Tongue (tissue), 2 donors: ENCODE results near the gene APEX1. TPM values are rescaled to one million over a fixed set of nuclear protein-coding genes. Genes with fewer than 3 reads are reported as not detected.
A peak's percentile ranks its signal among the peaks of the same experiment; 100 is the strongest.
"Not testable (repeated sequence)": the region's sequence is repeated elsewhere in the genome, so short reads cannot be mapped to it uniquely, and the experiment has no call there.

Experiments
- DNase-seq: peaks from one replicate; pipeline ENCODE4 v3.0.0-alpha.2; 2015
- total RNA-seq: library from RNA; depleted of rRNA; stranded (reverse); fragments of >200 nt; gene quantifications from one replicate; pipeline ENCODE4 v1.2.3, GENCODE V29; 2014

APEX1 gene
- total RNA-seq, 1 donor from 2014 or later: 49.1 TPM

DNA sequence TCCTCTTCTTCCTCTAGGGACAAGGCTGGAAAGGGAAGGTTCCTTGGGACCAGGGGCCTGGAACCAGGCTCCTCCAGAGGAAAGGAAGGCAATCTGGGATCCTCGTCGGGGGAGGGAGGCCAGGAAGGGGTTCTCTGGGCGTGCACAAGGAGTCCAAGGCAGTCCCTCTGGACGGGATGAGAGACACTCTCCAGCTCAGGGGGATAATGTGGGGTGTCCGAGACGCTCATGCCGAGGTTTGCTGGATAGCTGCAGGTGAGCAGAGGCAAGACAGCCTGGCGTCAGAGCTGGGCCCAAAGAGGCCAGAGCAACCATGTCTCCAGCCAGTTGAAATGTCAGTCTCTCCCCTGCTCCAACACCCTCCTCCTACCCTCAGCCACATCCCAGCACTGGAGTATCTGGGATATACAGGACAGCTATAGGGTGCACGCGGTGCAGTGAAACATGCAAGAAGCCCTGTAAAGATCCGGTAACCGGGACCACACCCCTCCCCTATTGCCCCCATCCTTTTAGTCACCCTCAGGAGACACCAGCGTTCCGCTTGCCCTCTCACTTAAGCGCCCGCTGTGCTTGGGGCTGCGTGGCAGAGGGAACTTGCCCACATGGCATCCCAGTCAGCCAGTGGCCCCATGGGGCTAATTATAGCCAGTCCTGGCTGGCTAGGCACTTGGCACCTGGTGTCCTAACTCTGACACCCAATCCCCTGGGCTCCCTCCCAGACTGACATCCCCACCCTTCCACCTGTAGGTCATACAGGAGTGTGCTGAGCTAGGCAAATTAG is 19.3 kb upstream of the APEX1 start, which contains the start of gene KLHL33:
TSS of gene KLHL33 (minus strand) at position 585 of the 781 bp plus-strand sequence. CDS start at position 230, 355 bp downstream.
- DNase-seq: no peak

DNA sequence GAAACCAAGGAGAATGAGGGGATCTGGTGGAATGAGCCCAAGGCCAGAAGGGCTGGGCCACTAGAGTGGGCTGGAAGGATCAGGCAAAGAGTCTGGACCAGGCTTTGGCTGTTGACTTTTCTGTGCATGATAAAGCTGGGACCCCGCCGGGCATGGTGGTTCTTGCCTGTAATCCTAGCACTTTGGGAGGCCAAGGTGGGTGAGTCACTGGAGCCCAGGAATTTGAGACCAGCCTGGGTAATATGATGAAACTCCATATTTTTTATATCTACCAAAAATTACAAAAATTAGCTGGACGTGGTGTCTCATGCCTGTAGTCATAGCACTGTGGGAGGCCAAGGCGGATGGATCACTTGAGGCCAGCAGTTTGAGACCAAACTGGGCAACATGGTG is 18.7 kb upstream of the APEX1 start:
- no peak for DNase-seq

DNA sequence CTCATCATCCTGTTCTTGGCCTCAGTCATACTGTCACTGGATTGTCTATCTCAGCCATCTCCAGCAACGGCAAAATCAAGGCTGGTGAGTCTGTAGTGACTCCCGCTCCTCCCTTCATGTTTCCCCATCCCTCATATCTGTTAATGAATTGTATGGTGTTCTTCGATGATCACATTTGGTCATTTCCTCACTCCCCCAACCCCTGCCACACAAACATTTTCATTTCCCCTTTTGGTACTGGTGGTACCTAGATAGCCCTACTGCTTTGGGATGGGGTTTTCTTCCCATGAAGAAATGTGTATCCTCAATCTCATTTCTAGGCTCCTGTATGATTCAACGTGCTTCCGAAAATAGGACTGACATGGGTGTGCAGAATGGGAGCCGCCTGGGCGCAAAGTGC is 16.4 kb upstream of the APEX1 start:
- DNase-seq: no peak

DNA sequence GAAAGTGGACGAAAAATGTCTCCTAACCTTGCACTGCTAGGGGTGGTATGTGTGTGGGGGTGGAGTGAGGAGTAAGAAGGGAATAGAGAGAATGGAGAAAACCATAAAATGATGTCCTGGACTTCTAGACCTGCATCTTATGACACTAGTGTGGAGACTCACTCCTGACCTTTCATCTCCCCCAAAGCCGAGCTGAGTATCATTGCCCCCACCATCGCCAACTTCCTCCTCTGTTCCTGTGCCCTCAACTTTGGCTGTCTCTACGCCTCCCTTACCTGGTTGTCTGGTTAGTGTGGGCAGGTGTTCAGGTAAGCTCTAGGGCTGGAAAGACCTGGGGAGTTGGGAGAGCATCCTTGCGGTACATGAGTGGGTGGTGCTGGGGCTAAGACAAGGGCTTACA is 14.6 kb upstream of the APEX1 start:
- no peak for DNase-seq

DNA sequence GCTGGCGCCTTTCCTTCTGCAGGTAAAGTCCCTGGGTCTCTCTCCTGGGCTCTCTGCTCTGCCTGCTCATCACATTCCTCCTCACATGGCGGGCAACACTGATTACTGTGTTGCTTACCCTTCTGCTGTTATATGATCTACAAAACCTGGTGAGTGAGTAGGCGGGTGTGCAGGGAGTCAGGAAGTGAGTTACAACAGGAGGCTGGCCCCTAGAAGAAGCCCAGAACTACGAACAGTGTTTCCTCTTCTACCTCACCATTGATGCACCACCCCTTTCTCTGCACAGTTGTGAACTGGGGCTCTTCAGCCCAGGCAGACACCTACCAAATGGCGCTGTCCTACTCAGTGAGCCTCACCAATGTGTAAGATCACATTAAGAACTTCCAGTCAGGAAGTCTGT is 14.1 kb upstream of the APEX1 start:
- no peak for DNase-seq

DNA sequence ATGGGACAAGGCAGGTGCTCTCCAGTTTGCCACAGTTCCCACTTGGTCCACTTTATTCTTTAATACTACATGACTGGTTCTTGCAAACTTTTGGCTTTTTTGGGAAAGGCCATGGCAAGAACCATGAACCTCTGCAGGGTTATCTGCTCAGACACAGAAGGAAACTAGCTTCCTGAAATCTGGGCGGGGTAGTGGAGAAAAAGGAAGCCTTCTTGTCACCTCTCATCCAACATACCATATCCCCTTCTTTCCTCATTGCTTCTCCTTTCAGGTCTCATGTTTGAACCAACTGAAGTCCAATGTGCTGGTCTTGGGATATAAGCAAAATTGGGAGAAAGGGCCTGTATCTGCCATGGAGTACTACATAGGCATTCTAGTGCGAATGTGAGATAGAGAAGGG is 13.6 kb upstream of the APEX1 start:
- no peak for DNase-seq

DNA sequence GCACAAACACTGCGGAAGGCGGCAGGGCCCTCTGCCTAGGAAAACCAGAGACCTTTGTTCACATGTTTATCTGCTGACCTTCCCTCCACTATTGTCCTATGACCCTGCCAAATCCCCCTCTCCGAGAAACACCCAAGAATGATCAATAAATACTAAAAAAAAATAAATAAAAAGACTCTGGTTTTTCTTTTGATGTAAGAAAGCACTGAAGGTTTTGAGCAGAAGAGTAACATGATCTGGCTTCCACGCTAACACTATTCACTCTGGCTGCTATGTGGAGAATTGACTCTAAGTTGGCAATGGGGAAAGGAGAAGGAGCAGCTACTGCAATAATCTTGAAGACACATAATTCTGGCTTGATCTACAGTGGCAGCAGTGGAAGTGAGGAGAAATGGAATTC is 11.4 kb upstream of the APEX1 start:
- not testable (repeated sequence) for DNase-seq

DNA sequence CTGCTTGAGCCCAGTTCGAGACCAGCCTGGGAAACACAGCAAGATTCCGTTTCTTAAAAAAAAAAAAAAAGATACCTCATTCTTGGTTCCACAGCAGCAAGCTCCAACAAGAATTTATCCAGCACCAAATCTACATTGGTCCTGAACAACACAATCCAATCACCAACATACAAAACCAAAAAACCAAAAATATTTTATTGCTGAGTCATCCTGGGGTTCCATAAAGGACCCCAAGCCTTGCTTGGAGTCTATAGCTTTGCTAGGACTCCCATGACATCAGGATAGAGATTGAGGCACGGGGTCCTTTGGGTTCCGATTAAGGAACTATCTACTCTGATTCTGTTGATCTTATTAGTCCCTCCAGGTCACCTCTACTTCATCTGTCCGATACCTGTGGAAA is 8.1 kb upstream of the APEX1 start:
- no peak for DNase-seq

DNA sequence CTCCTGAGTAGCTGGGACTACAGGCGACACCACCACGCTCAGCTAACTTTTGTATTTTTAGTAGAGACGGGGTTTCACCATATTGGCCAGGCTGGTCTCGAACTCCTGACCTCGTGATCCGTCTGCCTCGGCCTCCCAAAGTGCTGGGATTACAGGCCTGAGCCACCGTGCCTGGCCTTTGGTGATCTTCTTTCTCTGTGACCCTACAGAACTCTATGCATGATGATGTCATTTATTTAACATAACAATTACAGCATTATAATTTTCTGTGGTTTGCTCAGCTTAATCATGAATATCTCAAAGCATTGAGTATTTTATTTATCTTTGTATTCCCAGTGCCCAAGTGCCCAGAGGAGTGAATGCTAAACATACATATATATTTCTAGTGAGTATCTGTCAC is 2.2 kb upstream of the APEX1 start:
- DNase-seq: not testable (repeated sequence)

DNA sequence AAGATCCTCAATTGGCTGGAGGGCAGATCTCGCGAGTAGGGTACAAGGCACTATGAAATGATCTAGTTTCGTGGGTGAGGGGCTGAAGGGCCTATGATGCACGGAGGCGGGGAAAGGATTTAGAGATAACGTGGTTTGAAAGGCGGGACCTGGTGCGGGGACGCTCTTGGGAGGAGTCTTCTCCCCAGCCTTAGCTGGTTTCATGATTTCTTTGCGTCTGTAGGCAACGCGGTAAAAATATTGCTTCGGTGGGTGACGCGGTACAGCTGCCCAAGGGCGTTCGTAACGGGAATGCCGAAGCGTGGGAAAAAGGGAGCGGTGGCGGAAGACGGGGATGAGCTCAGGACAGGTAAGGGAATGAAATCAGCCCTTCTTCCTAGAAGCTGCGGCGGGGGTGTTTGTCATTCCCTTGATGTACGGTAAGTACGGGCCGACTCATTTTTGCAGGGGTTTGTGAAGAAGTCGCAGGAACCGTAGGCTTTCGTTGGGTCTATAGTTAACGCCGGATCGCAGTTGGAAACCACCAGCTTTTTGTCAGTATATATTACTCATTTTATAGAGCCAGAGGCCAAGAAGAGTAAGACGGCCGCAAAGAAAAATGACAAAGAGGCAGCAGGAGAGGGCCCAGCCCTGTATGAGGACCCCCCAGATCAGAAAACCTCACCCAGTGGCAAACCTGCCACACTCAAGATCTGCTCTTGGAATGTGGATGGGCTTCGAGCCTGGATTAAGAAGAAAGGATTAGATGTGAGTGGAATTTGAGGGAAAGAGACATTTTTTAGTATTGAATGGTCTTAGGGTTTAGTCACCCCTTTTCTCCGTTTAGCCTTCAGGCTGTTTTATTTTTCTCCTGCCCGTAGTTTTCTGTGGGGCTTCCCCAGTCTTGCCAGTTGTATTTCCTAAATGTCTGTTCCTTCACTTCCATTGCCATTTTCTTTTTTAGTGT is 602 bp downstream of the APEX1 start:
- no peak for DNase-seq

DNA sequence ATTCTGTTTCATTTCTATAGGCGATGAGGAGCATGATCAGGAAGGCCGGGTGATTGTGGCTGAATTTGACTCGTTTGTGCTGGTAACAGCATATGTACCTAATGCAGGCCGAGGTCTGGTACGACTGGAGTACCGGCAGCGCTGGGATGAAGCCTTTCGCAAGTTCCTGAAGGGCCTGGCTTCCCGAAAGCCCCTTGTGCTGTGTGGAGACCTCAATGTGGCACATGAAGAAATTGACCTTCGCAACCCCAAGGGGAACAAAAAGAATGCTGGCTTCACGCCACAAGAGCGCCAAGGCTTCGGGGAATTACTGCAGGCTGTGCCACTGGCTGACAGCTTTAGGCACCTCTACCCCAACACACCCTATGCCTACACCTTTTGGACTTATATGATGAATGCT is 1.9 kb downstream of the APEX1 start:
- DNase-seq: no peak

DNA sequence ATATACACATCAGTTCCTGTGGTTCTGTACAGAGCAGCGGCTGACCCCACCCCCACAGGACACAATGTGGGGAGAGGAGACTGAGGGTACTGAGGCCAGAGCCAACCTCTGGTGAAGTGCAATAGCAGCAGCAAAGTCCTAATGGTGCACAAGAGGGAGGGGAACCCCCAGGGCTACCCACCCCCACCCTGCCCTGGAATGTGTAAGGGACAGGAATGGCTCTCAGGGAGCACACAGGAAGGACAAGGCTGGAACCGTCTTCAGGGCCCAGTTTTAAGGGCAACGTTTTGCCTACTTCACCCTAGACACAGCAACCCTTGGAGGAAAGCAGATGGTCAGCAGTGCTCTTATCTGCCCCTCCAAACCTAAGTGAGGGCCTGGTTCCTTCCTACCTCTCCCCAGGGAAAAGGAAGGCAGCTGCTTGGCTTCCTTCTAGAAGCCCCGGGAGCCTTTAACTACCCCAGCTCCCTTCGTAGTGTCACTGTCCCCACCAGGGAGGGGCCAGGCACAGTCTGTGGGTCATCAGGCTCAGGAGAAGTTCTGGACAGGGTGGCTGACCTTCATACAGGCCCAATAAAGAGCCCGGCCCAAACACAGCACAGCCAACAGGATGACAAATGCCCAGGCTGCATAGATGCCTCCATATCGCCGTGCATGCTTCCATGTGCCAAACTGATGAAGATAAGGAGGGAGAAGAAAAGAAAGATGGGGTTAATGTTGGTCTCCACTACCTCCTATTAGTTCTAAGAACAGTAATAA is 3.2 kb downstream of the APEX1 start:
- DNase-seq: no peak

DNA sequence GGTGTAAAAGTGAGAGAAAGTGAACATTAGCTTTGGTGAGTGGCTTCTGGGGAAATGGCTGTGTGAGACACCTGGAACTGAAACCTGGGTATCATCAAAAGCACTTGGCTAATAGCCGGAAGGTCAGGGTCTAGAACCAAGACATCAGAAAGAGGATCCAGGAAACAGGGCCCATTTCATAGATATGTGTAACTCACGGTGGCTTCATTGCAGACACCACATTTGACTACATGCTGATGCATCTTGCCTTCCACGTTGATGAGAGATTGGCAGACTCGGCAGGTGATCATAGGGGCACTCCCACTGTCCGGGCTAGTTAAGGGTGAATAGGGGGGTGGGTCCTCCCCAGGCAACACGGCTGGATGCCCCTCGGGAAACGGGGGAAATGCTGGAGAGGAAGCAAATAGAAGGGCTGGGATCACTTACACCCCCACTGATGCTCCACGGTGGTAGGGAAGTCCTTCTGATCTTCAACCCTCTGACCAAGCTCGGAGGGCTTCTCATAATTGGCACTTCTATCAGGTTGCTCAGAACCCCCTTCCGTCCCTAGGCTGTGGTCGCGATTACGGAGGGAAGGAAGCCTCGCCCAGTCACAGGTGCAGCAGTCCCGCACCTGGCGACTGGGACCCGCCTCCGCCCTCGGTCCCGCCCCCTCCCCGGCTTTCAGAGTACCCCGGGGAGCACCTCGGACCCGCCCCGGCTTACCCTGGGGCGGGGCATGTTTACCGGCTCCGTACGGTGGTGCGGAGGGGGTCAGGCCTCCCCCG is 5.6 kb downstream of the APEX1 start:
- peak; percentile 38 for DNase-seq

DNA sequence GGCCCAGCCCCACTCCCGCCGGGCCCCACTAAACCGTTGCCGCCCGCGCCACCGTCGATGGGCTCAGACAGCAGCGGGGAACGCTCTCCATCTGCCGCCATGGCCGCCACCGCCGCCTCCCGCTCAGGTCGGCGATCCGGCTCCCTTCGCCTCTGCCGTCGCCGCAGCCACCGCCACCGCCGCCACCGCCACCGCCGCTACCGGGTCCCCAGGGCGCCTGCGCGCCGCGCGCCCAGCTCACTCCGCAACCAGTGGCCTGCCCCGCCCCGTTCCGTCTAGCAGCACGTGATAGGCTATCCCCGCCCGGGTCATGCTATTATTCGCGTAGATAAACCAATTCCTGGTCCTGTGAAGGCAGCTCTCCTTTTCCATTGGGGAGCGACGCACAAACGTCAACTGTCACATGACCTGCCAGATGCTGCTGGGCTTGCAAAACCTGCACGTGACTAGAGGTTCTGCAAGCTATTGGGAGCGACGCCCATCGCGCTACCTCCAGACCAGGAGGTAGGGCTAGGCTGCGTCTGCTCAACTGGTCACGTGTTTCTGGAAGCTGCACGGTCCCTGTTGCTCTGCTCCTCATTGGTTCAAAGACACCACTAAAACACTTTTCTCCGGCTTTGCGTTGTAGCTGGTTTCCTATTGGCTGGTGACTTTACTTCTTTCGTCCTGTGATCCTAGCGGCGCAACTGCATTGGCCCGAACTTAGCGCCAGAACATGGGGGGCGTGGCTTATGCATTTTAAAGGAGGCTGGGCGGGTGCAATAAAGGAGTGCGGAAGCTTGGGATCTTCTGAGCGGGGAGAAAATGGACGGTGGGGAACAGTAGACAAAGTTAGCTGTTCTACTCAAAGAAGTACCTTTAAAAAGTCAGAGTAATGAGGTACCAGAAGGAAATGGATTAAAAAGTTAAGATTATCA is 6.5 kb downstream of the APEX1 start, which contains the start of gene PIP4P1:
TSS of gene PIP4P1 (minus strand) at position 210 of the 917 bp plus-strand sequence. CDS start at position 101, 109 bp downstream.
- peak; percentile 100 for DNase-seq

DNA sequence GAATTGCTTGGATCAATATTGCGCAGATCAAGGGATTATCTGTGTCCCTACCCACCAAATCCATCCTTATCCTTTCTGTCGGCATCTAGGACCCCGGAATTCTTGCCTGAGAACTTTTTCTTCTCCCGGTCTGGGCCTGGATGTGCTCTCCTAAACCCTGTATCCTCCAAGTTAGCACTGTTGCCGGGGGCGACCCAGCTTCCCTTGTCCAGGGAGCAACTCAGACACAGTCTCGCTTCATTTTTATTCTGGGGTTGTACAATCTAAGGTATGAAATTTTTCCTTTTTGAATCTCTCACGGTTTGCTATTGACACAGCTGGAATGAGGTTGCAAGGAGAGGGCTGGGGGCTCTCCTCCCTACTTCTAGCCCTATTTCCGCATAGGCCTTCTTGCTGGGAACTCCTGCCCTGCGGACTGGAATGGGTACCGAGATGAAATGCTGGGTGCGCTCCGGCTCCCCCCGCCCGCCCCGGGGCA is 13.8 kb downstream of the APEX1 start:
- DNase-seq: no peak

DNA sequence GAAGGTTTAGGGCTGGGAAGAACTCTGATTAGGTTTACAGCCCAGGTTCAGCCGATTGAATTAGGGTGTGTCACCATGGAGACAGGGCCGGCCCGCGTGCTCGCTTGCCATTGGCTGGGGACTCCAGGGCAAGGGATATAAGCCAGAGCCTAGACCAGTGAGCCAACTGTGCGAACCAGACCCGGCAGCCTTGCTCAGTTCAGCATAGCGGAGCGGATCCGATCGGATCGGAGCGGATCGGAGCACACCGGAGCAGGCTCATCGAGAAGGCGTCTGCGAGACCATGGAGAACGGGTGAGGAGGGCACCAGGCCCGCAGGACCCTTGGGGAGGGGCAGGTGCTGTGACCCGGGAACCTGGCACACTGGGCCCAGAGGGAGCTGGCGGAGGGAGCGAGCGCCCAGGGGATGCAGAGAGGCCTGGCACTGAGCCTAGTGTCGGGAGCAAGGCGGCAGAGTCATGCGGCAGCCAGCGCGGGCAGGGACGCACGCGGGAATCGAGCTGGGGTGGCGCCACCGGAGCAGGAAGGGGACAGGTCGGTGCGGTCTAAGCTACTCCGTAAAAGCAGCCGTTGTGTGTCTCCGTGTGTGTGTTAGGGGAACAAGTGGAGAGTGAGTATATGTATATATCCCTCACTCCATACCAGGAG is 14.3 kb downstream of the APEX1 start, which contains the start of gene PNP:
TSS of gene PNP (plus strand) at position 165 of the 648 bp plus-strand sequence. CDS start at position 284, 119 bp downstream.
- DNase-seq: peak; percentile 84

DNA sequence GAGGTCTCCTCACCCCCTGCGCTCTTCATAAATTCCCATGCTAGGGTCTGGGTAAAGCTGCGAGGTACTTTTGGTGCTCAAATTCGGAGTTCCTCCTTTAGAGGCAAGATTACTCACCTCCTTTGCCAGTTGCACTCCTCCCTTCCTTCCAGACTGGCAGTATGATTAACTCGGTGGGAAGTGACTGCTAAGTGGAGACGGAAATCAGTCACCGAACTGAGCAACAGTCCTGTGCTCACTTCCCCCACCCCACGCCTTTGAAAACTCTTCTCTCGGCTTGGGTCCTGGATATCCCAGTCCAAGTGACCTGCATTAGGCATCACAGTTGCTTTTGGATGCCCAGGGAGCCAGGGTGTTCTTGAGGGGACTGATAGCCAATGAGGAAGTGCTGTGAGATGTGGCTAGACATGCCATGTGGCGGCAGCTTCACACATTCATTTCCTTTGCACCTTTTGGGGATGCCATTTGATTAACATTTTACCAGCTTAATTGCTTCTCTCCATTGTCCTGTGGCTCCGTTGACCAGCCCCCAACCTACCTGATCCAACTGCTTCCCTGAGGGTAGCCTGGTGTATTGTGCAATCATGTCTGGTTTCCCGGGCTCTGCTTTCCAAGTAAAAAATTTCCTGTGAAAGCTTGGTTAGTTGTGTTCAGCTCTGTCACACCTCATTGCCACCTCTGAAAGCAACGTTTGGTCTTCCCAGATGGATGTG is 15.0 kb downstream of the APEX1 start:
- DNase-seq: peak; percentile 26

DNA sequence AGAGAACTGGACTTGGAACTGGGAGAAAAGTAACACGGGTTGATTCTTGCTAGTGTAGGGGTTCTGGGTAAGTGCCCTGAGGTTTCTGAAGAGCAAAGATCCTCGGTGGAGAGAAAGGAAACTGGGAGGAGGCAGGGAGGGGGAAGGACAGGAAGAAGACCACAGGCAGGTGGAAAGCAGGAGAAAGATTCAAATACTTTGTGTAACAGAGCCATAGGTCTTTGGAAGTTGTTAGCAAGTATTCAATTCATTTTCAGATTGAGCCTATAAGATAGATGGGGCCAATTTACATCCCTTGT is 15.5 kb downstream of the APEX1 start:
- no peak for DNase-seq

DNA sequence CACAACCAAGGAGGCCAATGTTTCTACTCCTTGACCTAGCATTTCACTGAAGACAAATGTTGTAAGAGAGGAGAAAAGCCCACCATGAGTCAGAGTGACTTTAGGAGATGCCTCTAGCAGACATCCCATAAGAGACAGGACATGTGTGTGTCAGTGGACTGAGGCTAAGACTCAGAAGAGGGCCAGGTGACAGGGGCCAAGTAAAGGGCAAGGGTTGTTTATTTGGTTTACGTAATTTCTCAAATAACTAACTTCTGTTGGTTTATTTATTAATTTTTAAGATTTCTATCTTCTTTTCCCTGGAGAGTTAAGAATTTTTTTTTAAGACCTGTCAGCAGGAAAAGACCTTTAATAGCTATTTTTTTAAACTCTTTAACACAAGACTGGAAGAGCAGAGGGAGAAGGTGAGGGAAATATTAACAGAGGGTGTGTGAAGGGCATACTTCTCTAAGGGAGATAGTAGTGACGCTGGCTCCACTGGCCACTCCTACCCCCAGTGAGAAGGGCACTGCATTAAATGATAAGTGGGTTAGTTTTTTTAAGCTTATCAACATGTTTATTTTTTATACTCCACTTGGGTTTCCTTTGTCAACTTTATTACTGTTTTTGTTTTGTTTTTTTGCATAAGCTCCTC is 17.6 kb downstream of the APEX1 start:
- no peak for DNase-seq
